OCI-LY7 (cell line): ENCODE data around the gene CERCAM.
"Not testable (repeated sequence)": the region's sequence is repeated elsewhere in the genome, so short reads cannot be mapped to it uniquely, and the experiment has no call there.

Experiments used
- CTCF ChIP-seq: fragments of 200-600 bp; sonication (generic); conservative IDR thresholded peaks from 2 replicates; pipeline ENCODE4 v1.5.1; 2014; ENCODE audit warnings: mild to moderate bottlenecking, antibody characterized with exemption, low read length, moderate library complexity, mixed read lengths
- EZH2phosphoT487 ChIP-seq: fragments of 200-600 bp; sonication (generic); IDR thresholded peaks from 2 replicates; pipeline ENCODE4 v1.6.1; 2018; ENCODE audit warnings: low read depth, borderline replicate concordance, mild to moderate bottlenecking, mixed run types, antibody characterized with exemption, low read length, moderate library complexity, mixed read lengths

- not testable (repeated sequence) for TF ChIP-seq CTCF, EZH2phosphoT487
These were observed 25.8 kb downstream of the CERCAM start for GRCh38 chr9:128446505-128446904.
